ENCODE data around the gene TSPAN19.

Gene TSPAN19

GRCh38 chr12:84998341-84998740 lies 37.7 kb downstream of the TSPAN19 start:
- DNase-seq: no peak

DNA sequence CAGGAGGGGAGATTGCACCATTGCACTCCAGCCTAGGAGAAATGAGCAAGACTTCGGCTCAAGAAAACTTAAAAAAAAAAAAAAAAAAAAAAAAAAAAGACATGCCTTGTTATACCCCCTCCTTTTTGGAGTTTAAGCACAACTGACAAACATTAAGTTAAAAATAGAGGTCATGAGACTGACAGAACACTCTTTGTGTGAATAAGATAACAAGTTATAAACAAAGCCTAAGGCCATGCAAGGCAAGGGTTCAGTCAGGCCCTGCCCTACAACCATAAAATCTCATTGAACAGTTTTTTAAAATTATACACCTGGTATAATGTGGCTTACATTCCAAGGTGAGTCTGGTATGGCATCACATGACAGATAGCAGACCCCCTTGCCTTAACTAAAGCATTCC lies 39.3 kb downstream of the TSPAN19 start:
- DNase-seq: no peak

DNA sequence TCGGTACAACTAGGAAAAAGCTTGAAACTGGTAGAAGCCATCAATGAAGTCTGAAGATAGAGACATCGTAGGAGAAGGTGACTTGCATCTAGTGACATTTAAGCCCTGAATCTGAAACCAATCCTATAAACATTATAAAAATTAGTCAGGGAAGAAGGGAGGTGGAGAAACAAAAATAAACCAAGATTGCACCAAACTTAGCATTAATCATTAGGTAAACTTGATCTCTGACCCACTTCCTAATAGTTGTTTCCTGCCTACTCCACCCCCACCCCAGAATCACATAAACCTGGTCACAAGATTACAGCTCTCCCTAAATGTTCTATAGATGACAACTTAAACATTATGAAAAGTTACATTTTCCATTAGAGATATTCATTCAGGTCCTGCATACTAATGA lies 40.4 kb downstream of the TSPAN19 start:
- DNase-seq: no peak

GRCh38 chr12:84994426-84994825 lies 41.7 kb downstream of the TSPAN19 start:
- no peak for DNase-seq

DNA sequence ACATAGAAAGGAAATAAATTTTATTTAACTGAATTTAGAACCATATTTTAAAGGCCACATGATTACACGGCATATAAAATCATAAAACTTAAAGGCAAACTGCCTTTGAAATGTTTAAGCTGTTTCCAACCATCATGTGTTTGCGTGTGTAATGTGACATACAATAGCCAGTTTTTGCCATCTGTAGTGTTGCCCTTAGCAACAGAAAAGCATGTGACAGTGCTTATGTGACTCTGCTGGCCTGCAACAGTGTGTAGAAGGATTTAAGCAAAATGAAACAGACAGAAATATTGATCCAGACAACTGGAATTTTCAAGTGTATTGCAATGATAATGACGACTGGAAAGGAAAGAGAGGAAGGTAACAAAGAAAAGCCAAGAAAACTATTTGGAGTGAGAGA lies 49.5 kb downstream of the TSPAN19 start:
- no peak for DNase-seq

DNA sequence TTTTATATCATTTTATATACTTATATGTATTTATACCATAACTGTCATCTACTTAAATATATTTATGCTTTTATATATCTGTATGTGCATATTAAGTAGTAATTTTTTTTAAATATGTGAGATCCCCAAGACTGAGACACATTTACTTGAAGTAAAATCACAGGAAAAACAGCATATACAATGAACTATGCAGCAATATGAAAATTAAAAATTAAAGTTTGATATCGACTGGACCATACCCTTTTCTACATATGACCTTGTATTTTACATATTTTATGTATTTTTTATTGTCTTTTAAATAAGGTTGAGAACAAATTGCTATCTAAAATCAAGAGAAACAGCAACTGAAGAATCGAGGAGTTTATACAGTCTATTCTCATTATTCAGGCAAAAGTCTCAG lies 50.0 kb downstream of the TSPAN19 start:
- DNase-seq: no peak

DNA sequence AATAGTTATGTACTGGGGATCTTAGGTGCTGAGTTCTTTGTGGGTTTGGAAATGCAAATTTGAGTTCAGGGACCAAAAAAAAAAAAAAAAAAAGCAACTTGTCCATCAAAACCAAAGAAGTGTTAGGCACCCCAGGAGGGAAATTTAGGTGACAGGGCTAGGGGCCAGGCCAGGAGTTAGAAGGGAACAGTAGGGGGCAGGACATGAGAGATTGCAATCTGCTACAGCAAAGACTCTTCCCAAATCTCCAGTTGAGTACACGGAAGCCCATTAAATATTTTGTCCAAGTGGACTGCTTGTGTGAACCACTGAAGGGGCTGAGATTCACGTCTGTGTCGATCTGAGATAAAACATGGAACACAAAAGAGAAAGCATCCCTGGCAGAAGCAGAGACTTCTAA lies 52.8 kb downstream of the TSPAN19 start:
- DNase-seq: no peak

DNA sequence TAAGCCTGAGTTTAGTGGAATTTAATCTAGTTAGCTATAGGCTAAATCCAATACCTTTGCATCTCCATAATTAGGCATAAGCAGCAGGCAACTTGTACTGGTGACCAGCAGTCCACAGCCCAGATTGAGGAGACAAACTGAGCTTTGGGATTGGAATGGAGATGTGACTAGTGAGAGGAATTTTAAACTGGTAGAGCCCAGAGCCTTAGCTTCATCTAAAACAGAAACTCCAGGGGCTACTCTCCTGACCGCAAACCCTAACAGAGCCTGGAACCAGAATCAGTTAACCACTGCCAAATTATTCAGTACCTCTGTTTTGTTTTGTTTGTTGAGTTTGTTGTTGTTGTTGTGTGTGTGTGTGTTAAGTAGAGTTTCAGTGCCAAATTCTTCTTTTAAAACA lies 53.2 kb downstream of the TSPAN19 start:
- DNase-seq: no peak

DNA sequence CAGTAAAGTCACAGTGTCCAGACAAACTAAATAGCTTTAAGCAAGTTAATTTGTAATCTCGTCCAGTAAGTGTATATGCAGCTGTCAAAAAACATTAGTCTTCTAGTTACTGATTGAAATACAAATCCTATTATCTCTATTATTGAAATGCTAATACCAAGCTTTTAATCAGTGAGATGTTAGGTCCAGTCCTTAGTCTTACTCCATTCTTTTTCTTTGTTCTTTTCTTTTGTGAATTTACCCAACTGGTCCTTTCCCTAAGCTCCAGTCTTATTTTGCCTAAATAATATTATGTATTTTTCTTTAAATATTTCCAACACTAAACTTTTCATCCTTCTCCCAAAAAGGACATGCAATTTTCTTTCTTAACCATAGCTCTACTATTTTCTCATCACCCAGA lies 57.2 kb downstream of the TSPAN19 start:
- DNase-seq: no peak

- DNase-seq: no peak
These were observed 59.9 kb downstream of the TSPAN19 start for GRCh38 chr12:84976133-84976532.

DNA sequence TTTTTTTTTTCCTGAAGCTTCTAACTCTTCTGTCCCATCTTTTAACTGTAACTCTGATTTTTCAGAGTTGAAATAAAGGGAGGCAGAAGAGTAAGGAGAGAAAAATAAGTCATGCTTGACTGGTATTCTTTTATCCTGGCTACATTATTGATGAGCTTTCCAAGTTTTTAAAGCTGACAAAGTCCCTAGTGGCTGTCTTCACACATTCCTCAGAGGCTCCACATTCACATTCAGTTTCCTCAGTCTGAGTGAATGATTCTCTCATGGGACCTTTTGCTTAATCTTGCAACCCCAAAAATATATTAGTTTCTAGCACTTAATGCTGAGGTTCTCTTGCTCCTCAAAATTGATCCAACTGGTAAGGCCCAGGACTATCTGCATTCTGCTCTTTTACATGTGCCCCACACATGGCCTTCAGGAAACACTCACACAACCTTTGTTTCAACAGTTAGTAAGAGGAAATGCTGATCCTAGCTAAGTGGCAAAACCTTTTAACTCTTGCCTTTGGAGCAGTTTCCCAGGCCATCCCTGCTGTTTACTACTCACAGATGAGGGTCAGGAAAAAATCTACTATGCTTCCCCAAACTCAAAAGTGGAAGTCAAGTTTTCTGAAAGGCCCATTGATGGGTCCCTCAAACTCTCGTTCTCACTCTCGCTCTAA lies 61.8 kb downstream of the TSPAN19 start:
- no peak for DNase-seq

- DNase-seq: no peak
These were observed 63.1 kb downstream of the TSPAN19 start for GRCh38 chr12:84973026-84973425.

- DNase-seq: no peak
These were observed 66.9 kb downstream of the TSPAN19 start for GRCh38 chr12:84969226-84969625.

Data from activated CD4-positive, CD25-positive, alpha-beta regulatory T cell (primary cell).